GF-D8 (cell line): Measurements from ENCODE around the gene RCL1.

Source experiments
- DNase-seq: peaks from one replicate; lab custom pipeline; 2025; lab: John Stamatoyannopoulos, UW

RCL1 gene

GRCh38 chr9:4814913-4815312 is 22.2 kb downstream of the RCL1 start:
- peak; percentile 23 for DNase-seq

- no peak for DNase-seq
These were observed 22.7 kb downstream of the RCL1 start for GRCh38 chr9:4815381-4815956.

GRCh38 chr9:4820168-4820567 is 27.4 kb downstream of the RCL1 start:
- no peak for DNase-seq

- no peak for DNase-seq
These were observed 28.4 kb downstream of the RCL1 start for GRCh38 chr9:4821133-4821532.

GRCh38 chr9:4822057-4822456 is 29.3 kb downstream of the RCL1 start:
- DNase-seq, result no peak

- no peak for DNase-seq
These were observed 33.8 kb downstream of the RCL1 start for GRCh38 chr9:4826417-4827166.

GRCh38 chr9:4827224-4827623 is 34.5 kb downstream of the RCL1 start:
- DNase-seq, result no peak

GRCh38 chr9:4828761-4829160 is 36.0 kb downstream of the RCL1 start:
- DNase-seq, result no peak

- no peak for DNase-seq
These were observed 37.2 kb downstream of the RCL1 start for GRCh38 chr9:4829969-4830368.

- no peak for DNase-seq
These were observed 38.0 kb downstream of the RCL1 start for GRCh38 chr9:4830699-4831098.

GRCh38 chr9:4831119-4831518 is 38.4 kb downstream of the RCL1 start:
- DNase-seq, result no peak

GRCh38 chr9:4831944-4832343 is 39.2 kb downstream of the RCL1 start:
- DNase-seq, result no peak

- DNase-seq, result no peak
These were observed 40.2 kb downstream of the RCL1 start for GRCh38 chr9:4832786-4833579.

GRCh38 chr9:4833781-4834560 is 41.2 kb downstream of the RCL1 start:
- no peak for DNase-seq

- DNase-seq, result no peak
These were observed 43.9 kb downstream of the RCL1 start for GRCh38 chr9:4836676-4837075.

- DNase-seq, result no peak
These were observed 44.8 kb downstream of the RCL1 start for GRCh38 chr9:4837261-4838188.

GRCh38 chr9:4838189-4838546 is 45.4 kb downstream of the RCL1 start:
- no peak for DNase-seq

- DNase-seq, result no peak
These were observed 46.7 kb downstream of the RCL1 start for GRCh38 chr9:4839470-4839912.

GRCh38 chr9:4840018-4840417 is 47.3 kb downstream of the RCL1 start:
- no peak for DNase-seq

- DNase-seq, result no peak
These were observed 49.5 kb downstream of the RCL1 start for GRCh38 chr9:4842213-4842612.

- no peak for DNase-seq
These were observed 50.0 kb downstream of the RCL1 start for GRCh38 chr9:4842734-4843133.
